HG03575 (cell line): Measurements from ENCODE around the gene STAT5B.
"Not testable (repeated sequence)": the region's sequence is repeated elsewhere in the genome, so short reads cannot be mapped to it uniquely, and the experiment has no call there.

Experiments used
- ATAC-seq: cut with Tn5 transposase; IDR thresholded peaks from one replicate; pipeline ENCODE4 v1.9.1; 2021; ENCODE audit not compliant: unreplicated experiment, insufficient number of reproducible peaks, low FRiP score; ENCODE audit errors: extremely low read depth

Gene STAT5B

GRCh38 chr17:42211921-42212341 lies 64.3 kb downstream of the STAT5B start:
- ATAC-seq: not testable (repeated sequence)

DNA sequence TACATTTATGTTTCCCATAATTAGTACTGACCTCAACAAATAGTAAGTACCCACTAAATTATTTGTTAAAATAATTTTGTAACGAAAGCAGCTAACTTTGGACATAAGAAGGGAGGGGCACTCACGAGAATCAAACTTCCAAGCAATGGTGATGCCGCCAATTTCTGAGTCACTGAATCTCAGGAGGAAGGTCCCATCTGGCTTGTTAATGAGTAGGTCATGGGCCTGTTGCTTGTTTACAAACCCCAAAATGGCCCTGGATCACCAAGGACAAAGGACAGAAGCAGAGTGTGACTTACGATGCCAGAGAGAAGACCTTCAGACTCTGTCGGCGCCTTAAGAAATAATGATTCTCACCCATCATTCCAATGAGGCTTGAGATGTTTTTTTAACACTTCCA lies 66.1 kb downstream of the STAT5B start:
- no peak for ATAC-seq

DNA sequence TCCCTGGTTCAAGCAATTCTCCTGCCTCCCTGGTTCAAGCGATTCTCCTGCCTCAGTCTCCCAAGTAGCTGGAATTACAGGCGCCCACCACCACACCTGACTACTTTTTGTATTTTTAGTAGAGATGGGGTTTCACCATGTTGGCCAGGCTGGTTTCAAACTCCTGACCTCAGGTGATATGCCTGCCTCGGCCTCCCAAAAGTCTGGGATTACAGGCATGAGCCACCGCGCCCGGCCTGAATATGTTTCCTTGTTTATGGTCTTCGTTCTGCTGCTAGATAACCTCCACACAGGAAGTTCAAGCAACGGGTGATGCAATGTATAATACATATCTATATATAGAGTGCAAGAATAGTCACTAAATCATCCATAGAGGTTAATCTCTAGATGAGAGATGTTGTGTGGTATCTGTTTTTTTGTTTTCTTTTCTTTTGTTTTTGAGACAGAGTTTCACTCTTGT lies 70.0 kb downstream of the STAT5B start:
- not testable (repeated sequence) for ATAC-seq

DNA sequence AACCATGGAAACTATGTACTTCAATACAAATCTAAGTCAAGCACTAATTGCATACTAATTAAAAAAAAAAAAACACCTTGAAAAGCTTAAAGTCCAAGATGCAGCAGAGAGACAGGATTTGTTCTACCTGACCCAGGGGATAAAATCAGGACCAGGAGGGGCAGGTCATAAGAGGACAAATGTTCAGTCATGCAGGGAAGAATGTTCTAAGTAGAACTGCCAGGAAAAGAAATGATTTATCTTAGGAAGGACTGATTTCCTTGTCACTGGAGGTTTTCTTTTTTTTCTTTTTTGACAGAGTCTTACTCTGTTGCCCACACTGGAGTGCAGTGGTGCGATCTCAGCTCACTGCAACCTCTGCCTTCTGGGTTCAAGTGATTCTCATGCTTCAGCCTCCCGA lies 72.8 kb downstream of the STAT5B start:
- no peak for ATAC-seq

DNA sequence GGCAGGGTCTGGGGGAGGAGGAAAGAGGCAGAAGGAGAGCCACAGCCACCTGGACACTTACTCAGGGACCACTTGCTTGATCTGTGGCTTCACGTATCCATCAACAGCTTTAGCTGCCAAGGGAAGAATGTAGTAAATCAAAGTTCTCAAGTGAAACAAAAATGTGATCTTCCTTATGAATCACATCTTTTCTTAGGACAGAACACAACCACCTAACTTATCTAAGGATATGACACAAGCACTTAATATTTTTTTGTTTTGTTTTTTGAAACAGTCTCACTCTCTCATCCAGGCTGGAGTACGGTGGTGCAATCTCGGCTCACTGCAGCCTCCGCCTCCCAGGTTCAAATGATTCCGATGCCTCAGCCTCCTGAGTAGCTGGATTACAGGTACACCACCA lies 73.5 kb downstream of the STAT5B start:
- ATAC-seq: no peak

GRCh38 chr17:42202159-42202558 lies 74.0 kb downstream of the STAT5B start:
- ATAC-seq: no peak

GRCh38 chr17:42201458-42201772 lies 74.8 kb downstream of the STAT5B start:
- no peak for ATAC-seq

GRCh38 chr17:42200706-42201457 lies 75.3 kb downstream of the STAT5B start:
- no peak for ATAC-seq

- ATAC-seq: no peak
Measured at GRCh38 chr17:42199416-42200011, 76.7 kb downstream of the STAT5B start.

DNA sequence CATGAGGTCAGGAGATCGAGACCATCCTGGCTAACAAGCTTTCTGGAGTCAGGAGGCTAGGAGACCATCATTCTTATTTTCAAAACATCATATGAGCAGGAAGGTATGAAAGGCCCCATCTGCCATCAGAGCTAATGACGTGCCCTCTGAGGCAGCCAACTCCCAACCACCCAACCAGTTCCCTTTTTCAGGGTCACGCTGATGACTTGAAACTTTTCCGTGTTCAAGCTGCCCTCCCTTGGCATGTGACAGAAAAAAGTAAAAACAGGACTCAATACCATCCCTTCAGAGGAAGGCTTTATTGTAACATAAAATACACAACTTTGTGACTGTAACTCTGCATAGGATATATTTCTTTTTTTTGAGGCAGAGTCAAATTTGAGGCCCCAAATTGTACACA lies 77.3 kb downstream of the STAT5B start:
- no peak for ATAC-seq

DNA sequence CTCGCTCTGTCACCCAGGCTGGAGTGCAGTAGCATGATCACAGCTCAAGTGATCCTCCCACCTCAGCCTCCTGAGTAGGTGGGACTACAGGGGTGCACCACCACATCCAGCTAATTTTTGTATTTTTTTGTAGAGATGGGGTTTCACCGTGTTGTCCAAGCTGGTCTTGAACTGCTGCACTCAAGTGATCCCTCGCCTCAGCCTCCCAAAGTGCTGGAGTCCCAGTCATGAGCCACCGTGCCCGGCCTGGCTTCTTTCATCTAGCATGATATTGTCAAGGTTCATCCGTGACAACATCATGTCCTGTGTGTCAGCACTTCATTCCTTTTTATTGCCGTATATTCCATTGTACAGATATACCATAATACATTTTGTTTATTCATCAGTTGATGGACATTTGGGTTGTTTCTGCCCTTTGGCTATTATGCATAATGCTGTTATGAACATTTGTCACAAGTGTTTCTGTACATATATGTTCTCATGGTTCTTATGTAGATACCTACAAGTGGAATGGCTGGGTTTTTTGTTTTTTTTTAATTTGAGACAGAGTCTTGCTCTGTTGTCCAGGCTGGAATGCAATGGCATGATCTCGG lies 78.5 kb downstream of the STAT5B start:
- ATAC-seq: no peak

DNA sequence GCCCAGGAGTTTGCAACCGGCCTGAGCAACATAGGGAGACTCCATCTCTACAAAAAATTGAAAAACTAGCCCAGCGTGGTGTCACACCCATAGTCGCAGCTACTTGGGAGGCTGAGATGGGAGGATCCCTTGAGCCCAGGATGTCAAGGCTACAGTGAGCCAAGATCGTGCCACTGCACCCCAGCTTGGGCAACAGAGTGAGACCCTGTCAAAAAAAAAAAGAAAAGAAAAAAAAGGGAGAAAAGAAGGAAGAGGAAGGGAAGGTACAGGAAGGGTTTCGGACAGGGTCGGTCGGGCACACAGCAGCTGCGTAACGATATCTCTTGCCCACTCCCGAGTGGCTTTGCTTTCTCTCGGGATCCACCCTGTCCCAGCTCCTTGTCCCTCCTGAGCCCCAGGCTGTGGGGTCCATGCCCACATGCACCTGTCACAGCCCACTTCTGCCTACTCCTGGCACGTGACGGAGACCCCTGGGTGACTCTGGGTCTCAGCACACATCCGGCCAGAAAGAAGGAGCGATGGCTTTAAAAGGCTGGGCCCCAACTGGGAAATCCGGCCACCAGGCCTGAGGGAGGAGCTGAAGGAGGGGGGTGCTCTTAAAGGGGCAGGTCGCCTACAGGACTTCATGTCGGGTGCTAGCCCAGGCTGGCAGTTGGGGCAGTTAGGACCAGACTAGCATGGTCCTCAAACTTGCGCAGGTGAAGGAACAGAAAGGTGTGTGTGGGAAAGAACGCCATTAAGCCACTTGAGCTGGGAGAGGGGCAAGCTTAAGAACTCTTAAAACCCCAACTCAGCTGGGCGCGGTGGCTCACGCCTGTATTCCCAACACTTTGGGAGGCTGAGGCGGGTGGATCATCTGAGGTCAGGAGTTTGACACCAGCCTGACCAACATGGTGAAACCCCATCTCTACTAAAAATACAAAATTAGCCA lies 82.0 kb downstream of the STAT5B start, which contains the start of gene GHDC:
TSS of gene GHDC (minus strand) at position 526 of the 931 bp plus-strand sequence. CDS start 913 bp downstream, outside the sequence.
- ATAC-seq: no peak

GRCh38 chr17:42193216-42193968 lies 82.8 kb downstream of the STAT5B start:
- no peak for ATAC-seq

DNA sequence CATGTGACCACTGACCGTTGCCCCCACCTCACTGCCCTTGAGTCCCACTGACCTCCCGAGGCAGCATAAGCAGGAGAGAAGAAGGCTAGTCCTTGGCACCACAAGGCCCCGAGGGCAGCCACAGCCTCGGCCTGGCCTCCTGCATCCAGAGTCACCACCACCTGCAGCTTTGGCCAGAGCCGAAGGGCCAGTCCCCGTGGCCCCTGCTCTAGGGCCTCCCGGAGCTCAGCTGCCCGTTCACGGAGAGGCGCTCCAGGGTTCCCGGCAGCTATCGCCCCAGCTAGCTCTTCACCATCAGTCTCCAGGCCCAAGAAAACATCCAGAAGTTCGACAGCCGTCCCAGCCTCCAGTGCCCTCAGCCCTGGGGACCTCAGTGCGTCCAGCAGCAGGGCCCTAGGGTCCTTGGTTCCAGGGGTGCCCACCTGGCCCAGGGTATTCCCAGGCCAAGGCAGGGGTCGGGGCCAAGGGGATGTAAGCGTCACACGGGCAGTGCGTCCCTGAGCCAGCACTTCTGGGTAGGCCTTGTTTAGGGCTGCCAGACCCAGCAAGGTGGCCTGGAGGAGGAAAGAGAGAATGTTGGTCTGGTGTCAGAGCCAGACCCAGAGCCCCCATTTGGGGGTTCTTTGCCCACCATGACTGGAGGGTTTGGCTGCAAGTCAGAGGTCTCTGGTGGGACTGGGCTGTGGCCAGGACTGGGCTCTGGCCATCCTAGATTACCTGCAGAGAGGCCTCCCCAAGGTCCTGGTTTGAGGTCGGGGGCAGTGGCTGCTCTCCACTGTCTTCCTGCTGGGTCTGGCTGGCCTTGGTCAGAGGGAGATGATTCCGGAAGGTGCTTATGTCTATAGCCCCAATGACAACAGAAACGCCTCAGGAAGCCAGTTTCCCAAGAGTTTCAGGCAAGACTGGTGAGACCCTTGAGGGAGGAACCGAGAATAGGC lies 83.7 kb downstream of the STAT5B start:
- ATAC-seq: no peak

GRCh38 chr17:42191275-42191608 lies 84.9 kb downstream of the STAT5B start:
- no peak for ATAC-seq

GRCh38 chr17:42190491-42191274 lies 85.5 kb downstream of the STAT5B start:
- ATAC-seq: no peak

DNA sequence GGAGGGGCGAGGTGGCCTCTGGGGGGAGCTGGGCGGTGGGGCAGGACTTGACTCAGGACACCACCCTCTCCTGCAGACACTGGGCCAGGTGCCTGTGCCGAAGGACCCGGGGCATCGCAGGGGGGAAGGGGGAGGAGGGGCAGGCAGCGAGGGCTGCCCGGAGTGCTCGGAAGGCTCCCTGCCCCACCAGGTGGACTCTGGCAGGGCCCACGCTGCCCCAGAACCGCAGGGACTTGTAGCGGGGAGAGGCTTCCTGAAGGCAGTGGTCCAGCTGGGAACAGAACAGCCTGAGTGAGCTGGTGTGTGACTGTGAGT lies 86.6 kb downstream of the STAT5B start:
- ATAC-seq: no peak
